Fibroblast of skin of scalp (primary cell): ENCODE data around the gene SPON2.
A peak's percentile ranks its signal among the peaks of the same experiment; 100 is the strongest.

Experiments
- DNase-seq: peaks from one replicate; pipeline ENCODE4 v3.0.0-alpha.2; 2013

SPON2 gene

DNA sequence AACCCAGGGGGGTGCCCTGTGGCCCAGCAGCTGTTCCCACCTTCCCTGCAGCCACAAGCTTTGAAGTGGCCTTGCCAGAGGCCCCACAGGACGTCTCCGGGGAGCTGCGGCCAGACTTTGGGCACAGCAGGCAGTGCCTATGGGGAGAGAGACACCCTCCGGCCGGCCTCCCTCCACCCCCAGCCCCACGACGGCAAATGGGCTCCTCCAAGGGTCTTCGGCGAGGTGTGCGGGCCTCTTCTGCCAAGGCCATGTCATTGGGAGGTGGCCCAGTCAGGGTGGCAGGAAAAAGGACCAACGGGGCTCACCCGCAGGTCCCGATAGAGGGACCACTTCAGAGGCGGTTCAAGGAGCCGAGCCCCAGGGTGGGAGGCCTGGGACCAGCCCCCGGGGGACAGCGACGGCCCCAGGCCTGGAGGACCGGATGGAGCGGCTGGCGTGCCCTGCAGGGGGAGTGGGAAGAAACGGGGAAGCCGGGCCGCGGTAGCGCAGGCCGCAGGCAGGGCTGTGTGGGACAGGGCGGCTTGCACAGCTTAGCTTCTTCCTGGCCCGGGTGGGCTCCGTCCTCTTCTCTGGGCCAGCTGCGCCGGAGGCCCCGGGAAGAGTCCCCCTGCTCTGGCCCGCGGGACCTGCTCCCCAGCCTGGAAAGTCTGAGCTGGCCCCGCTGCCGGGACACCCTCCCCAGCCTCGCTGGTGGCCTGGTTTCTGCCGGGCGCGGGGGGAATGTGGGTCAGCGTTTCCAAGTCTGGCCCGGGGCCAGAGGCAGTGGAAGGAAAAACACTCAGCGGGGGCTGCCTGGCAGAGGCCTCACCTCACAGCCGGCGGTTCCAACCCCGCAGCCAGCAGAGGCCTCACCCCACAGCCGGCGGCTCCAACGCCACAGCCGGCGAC is 21.9 kb upstream of the SPON2 start:
- no peak for DNase-seq

DNA sequence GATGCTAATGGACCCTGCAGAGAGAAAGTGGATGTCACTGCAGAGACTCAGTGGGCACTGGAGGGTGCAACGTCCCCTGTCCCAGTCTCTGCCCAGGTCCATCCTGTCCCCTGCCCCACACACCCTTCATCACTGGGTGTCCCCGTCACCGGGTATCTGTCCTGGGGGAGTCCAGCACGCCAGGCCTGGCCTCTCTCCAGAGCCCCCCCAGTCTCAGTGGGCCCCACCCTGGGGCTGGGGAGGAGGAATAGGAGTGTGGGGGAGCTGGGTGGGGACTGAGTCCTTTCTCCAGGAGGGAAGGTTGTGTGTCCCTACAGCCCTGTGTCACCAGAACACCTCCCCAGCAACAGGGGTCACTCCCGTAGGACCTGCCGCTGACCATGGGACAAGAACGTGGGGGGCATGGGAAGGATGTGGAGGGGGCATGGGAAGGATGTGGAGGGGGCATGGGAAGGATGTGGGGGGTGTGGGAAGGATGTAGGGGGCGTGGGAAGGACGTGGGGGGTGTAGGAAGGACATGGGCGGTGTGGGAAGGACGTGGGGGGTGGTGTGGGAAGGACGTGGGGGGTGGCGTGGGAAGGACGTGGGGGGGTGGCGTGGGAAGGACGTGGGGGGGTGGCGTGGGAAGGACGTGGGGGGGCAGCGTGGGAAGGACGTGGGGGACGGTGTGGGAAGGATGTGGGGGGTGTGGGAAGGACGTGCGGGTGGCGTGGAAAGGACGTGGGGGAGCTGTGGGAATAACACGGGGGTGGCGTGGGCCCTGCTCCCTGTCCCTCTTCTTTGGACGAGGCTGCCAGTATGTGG is 21.0 kb upstream of the SPON2 start:
- DNase-seq, result no peak

DNA sequence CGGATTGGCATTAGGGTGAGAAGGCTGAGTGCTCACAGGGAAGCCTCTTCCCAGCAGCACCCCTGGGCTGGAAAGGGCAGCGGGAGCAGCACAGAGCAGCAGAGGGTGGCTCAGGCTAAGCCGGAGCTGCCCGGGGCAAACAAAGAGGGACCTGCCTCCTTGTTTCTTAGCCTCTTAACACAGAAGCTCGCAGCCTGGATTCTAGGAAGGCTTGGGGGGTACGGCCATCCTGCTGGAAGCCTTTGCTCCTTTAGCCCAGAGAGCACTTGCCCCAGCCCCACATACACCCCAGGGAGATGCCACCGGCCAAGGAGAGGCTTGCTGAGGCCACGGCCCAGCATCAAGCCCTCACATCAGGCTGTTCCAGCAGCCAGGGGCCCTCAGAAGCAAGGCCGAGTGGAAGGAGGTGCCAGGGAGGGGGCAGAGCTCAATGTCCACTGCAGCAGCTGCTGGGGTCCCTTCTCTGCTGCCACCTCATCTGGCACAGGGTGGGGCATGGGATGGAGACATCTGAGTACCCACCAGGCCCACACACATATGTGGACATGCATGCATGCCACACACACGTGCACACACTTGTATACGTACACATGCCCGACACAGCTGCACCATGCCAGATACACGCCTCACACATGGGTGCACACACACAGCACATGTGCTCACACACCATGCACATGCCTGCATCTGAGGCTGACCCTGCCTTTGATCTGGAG is 20.3 kb upstream of the SPON2 start:
- no peak for DNase-seq

DNA sequence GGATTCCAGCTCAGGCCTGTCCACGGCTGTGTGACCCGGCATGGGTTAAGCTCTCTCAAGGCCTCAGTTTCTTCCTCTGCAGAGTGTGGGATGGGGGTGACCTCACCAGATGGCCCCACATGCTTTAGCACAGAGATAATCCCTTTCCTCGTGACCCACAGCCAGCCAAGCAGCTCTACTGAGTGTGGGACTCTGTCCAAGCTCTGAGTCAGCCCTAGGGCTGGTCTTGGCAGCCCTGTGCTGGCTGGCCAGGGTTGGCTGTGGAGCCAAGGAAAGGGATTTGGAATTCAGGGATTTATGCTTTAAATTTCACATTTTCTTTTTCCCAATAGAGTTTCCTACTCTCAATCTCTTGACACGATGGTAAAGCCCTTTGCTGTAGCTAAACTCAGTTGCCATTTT is 19.7 kb upstream of the SPON2 start:
- DNase-seq, result peak; percentile 97

DNA sequence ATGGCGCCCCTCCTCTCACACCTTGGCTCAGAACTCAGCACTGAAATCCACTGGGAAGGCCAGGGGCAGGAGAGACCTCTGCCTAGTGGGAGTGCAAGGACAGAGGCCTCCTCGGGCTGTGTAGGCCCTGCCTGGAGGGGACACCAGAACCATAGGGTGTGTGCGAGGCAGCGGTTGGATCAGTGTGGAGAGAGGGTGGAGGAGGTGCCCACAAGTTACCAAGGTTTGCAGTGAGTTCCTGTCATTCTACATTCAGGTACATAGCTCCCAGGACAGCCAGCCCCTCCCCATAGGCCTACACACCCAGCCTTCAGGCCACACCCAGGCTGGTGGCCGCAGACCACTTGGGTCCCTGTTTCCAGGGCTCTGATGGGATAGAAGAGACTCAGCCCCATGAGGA is 19.2 kb upstream of the SPON2 start:
- no peak for DNase-seq

DNA sequence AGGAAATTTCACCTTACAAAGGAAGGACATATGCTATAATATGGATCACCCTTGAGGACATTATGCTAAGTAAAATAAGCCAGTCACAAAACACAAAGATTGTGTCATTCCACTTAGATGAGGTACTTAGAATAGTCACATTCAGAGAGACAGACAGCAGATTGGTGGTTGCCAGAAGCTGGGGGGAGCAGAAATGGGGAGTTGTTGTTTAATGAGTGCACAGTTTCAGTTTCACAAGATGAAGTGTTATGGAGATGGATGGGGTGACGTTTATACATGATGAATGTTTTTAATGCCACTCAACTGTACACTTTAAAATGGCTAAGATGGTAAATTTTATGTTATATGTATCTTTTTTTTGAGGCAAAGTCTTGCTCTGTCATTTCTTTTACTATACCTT is 14.8 kb upstream of the SPON2 start:
- DNase-seq, result no peak

DNA sequence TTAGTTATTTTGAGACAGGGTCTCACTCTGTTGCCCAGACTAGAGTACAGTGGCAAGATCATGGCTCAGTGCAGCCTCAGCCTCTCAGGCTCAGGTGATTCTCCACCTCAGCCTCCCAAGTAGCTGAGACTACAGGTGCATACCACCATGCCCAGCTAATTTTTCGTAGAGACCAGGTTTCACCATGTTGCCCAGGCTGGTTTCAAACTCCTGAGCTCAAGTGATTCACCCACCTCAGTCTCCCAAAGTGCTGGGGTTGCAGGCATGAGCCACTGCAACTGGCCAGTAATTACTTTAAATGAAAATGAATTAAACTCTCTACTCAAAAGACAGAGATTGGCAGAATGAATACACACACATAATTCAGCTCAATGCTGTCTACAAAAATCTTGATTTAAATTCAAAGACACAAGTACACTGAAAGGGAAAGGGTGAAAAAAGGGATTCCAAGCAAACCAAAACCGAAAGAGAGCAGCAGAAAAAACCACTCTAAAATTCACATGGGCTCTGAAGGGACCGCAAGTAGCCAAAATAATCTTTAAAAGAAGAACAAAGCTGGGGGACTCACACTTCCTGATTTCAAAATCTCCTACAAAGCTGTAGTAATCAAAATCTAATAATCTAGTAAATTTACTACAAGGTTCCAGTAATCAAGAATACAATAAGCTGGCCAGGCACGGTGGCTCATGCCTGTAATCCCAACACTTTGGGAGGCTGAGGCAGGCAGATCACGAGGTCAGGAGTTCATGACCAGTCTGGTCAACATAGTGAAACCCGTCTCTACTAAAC is 11.8 kb upstream of the SPON2 start:
- no peak for DNase-seq

DNA sequence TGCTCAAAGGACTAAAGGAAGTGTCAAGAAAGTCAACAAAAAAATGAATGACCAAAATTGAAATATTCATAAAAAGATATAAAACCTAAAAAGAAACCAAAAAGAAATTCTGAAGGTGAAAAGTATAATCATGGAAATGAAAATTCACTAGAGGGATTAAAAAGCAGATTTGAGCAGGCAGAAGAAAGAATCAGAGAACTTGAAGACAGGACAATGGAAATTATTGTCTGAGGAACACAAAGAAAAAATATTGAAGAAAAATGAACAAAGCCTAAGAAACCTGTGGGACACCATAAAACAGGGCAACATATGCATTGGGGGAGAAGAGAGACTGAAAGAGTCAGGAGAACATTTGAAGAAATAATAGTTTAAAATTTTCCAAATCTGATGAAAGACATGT is 9.9 kb upstream of the SPON2 start:
- DNase-seq, result no peak

DNA sequence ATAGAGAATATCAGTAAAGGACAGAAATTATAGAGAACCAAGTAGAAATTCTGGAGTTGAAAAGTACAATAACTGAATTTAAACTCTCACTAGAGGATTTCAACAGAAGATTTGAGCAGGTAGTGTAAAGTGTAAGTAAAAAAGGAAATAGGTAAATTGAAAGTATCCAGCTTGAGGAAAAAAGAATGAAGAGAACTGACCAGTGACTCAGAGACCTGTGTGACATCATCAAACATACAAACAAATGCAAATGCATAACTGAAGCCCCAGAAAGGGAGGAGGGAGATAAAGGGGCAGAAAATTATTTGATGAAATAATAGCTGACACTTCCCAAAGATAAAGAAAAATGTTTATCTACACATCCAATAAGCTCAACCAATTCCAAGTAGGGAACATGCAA is 8.3 kb upstream of the SPON2 start:
- DNase-seq, result no peak

DNA sequence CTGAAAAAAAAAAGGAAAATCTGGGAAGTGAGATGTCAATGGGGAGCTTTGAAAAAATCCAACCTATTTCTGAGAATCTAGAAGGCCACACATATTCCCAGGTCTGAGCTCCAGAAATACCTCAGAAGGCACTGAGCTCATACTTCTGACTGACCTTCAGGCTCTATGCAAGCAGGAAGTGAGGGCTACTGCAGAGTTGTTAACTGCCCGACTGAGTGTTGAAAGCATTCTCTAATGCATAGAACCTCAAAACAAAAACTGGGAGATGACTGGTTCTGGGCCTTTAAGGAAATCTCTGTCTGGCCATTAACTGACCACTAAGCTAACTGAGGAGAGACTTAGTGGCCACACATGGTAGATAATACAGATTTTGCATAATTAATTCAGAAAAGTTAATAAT is 7.6 kb upstream of the SPON2 start:
- no peak for DNase-seq

DNA sequence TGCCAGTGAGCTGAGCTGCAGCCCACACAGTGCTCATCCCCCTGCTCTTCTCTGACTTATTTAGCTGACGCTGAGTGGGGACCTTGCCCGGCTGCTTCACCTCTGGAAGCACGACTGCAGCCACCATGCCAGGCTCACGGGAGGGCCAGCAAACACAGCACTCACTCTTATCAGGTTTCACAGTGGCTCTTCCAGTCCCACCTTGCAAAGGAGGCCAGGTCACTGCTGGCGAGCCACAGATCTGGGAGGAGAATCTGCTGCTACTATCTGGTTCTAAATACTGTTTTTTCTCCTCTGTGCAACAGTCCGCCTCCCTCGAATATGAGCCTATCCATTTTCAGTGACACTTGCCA is 6.7 kb upstream of the SPON2 start:
- no peak for DNase-seq

DNA sequence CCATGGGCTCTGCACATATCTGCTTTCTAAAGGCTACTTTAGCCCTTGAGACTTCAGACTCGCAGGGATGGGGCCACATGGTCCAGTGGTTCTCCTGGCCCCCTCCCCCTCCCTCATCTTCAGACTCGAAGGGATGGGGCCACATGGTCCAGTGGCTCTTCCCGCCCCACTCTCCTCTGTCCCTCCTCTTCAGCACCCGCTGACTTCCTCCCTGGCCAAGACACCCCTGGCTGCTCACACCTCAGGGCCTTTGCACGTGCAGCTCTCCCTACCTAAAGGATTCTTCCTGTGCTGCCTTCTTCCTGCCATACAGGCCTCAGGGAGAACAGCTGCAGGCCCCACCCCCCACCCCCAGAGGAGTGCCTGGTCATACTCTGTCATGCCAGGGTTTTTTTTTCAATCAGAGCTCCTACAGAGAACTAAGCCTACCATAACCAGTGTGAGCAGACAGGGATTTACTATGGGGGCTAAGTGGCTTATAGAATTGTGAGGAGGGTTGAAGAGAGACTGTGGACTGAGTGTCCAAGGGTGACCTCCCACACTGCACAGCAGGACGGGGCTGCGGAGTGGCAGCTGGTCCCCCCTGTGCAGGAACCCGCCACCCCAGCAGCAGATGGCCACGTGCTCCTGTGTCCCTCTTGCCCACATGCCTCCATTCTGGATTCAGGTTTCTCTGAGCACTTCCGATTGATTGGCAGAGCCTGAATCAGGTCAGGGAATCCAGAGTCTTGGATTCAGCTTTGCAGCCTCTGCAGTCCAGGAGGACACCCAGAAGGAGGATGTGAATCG is 6.1 kb upstream of the SPON2 start:
- no peak for DNase-seq

DNA sequence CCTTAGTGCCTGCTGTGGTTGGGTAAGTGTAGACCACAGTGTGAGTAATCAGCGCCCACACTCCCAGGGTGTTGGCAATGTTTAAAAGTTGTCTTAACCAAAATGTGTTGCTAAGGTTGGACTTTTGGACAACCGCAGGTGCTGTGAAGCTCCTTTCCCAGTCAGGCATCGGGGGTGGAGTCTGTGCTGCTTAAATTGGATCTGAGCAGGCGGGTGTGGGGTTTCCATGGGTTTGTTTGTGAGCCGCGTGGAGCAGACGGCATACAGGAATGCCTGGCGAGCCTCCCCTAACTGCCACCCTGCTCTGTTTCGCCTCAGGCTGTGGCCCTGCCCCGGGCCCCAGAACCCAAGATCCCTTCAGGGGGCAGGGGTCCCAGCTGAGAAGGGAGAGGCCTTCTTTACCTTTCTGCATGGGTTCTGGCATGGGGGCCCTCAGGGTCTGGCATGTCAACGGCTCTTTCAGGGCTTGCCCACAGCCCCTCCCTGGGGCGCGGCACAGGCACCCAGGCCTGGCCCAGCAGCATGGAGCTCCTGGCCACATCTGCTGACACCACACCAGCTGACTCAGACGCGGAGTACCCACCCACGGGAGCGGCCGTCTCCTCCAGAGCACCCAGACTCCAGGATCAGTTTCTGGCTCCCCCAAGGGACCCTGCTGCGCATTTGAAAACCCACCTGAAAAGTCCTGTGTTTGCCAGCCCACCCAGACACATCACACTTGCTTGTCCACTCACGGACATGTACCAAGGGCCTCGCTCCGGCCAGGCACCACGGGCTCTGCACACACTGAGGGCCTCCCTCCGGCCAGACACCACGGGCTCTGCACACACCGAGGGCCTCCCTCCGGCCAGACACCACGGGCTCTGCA is 5.1 kb upstream of the SPON2 start:
- DNase-seq, result no peak

DNA sequence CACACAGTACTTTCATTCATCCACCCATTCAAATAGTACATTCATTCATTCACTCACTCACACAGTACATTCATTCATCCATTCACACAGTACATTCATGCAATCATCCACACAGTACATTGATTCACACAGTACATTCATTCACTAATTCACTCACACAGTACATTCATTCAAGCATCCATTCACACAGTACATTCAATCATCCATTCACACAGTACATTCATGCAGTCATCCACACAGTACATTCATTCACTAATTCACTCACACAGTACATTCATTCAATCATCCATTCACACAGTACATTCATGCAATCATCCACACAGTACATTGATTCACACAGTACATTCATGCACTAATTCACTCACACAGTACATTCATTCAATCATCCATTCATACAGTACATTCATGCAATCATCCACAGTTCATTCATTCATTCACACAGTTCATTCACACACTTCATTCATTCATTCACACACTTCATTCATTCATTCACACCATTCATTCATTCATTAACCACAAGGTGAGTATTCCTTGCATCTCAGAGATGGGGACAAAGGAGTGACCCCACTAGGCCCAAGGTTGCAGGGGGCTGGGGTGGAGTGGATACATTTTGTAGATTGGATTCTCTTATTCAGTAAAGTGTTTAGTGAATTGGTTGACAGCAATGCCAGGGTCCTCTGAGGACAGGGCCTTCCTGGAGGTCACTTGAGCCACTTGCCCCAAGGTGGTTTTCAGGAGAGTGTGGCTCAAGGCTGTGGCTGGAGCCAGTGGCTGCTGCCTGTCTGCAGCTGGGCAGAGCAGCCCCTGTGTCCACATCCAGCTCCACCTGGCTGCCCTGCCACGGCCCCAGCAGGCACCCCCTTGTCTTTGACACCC is 4.3 kb upstream of the SPON2 start:
- no peak for DNase-seq

DNA sequence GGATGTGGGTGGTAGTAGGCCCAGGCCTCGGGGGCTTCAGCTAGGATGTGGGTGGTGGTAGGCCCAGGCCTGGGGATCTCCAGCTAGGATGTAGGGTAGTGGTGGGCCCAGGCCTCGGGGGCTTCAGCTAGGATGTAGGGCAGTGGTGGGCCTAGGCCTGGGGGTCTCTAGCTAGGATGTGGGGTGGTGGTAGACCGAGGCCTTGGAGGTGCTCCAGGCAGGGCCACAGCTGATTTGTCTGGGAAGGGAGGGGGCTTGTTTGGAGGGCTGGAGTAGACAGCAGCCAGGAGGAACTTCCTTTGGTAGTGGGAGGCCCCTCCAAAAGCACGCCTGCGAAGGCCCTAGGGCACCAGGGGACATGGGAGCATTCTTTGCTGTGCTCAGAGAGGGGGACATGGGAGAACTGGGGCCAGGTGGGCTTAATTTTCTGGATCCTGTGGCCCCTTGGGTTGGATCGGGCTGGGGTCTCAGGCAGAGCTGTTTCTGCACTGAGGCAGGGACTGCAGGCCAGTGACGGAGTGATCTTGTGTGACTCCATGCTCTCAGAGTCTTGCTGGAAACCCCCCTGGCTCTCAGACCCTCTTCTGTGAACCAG is 3.3 kb upstream of the SPON2 start:
- DNase-seq, result no peak

DNA sequence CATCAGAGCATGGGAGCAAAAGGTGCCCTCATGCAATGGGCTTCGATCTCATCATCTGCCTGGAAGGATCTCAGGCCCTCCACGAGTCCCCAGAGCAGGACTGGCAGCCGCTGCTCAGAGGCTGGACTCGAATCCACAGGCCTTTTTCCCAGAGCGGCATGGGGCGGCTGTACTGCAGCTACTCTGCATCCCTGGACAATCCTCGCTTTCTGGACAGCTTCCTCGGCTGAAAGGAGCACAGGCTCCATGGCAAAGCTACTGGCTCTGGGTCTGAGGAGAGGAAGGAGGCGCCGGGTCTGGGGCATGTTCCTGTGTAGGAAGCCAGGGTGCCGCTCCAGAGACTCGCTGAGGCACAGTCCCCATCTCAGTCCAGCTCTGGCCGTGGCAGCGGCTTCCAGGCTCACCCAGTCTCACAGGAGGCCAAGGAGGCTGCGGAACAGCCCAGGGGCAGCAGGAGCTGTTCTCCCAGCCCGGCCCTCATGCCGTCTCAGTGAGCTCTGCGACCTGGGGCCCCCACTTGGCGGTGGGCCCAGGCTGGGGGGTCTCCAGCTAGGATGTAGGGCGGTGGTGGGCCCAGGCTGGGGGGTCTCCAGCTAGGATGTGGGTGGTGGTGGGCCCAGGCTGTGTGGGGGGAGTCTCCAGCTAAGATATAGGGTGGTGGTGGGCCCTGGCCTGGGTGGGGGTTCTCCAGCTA is 2.7 kb upstream of the SPON2 start:
- no peak for DNase-seq

DNA sequence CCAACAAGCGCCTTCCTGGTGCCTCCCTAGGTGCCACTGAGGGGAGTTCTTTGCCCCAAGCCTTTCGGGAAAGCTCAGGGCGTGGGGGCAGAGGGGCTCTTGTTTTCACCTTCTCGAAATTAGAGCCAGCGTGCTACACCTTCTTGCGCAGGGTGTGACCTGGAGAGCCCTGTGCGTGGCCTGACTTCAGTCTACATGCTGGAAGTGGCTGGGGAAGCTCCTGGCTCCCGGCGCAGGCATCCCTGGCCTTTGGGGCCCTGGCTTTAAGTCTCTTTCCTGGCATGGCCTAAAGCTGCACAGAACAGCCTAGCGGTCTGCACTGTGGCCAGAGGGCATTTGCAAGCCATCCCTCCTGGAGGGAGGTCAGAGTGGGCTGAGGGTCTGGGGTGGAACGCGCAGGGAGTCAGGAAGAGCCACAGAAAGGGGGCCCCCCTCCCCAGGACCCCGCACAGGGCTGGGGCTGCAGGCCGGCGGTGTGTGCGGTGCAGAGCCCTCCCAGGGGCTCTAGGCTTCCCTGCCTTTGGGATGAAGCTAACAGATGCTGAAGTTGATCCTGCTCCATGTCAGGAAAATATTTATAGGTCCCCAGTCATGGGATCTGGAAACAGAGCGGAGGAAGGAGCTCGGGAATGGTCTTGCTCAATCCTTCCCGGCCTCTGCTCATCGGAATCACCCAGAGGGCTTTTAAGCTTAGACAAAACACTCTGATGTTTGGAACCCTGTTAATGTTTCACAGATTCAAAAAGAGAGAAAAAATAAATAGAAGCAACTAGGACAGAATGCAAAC is 781 bp upstream of the SPON2 start:
- DNase-seq, result peak; percentile 12
